ENCODE data around the gene ITM2A.

ITM2A gene

DNA sequence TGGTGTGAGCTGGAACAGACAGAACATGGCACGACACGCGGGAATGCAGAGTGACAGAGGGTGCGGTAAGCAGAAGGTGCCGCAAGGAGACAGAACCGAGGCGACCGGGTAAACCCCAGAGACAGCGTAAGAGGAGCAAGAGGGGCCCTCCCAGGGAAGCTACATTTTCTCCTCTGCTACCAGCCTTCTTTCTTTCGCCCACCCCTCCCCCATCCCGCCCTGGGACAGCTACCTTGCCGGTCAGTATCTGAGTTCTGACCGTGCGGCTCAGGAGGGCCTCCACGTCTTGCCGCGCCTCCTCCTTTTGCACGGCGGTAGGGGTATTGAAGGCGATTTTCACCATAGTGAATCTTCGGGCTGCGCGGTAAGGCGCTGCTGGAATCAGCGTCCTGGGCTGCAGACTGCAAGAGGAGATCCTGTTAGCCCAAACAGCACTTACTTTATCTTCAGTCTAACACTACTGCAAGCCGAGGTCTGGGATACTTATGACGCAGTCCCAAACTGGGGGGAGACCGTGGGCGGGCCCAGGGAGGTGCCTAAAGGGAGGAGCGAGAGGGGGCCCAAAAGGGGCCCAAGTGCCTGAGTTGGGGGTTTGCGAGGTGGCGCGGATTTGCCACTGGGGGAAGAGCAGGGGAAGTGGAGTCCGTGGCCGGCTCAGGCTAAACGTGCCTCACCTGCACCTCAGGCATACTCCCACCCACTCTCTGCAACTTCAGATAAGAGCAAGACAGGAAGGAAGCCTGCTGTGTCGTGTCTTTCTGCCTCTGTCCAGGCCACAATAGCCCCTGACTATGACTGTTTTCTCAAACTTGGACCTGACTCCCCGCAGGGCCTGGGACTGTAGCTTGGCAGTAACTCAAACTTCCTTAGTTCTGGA is at the start of gene ITM2A:
TSS of gene ITM2A (minus strand) at position 462 of the 877 bp plus-strand sequence. CDS start at position 343, 119 bp downstream.
- DNase-seq (ENCODE audit: low spot score), result peak; percentile 57

DNA sequence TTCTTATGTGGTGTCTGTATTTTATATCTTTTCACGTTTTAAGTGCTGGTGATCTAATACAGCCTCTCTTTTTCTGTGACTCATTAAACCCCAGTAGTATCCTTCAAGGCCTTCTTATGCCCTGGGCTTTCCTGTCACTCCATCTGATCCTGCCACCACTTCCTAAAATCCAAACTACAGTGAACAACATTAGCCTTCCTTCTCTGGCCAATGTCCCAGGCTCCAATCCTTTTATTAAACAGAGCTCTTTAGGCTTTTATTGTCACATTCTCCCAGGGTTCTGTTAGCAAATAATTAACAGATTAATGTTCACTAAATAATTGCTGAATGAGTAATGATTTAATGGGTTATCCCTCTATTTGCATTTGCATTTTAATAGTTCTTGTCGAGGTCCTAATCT is 47.9 kb upstream of the ITM2A start:
- DNase-seq (ENCODE audit: low spot score), result no peak

DNA sequence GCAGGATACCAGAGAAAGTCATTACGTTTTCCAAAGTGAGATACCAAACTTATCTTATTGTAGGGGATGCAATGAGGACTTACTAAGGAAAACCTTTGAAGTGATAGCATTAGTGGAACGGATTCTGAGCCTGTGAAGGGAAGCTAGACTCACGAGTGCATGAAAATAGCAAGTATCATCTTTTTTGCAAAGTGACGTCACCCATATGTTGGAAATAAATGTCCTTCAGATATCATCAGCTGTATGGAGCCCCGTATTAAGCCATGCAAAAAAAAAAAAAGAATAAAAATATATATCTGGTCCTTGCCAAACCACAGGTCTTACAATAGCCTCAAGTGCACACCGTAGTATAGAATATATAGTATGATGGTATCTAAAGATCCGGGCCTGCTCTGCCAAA is 46.8 kb upstream of the ITM2A start:
- no peak for DNase-seq (ENCODE audit: low spot score)

DNA sequence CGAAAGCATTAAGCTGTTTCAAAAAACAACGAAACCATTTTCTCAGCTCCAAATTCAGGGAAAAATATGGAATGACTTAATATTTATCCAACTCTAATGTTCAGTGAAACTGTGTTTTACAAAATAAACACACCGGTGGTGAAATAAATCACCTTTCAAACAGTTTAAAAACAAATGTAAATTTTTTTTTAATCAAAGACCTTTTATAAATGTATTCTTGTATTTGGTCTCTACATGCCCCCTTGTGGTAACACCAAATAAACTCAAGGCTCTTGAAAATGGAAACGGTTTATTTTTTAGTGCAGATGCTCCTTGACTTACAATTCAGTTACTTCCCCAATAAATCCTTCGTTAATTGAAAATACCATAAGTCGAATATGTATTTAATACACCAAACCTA is 45.8 kb upstream of the ITM2A start:
- DNase-seq (ENCODE audit: low spot score), result peak; percentile 39

DNA sequence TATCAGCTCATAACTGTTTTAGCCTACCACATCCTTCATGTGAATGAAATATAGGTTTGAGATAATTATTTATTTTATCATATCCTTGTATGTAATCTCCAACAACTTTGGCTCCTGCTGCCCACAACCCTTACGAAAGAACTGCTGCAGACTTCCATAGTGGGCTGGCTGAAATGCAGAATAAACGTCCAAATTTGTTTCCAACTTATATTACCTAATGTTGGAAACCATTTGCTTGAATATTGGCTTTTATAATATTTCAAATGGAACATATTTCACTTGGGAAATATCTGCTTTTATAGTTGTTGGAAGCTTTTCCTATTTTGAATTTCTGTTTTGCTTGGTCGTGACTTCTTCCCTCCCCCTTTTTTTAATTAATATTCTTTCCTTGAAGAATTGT is 45.0 kb upstream of the ITM2A start:
- no peak for DNase-seq (ENCODE audit: low spot score)

DNA sequence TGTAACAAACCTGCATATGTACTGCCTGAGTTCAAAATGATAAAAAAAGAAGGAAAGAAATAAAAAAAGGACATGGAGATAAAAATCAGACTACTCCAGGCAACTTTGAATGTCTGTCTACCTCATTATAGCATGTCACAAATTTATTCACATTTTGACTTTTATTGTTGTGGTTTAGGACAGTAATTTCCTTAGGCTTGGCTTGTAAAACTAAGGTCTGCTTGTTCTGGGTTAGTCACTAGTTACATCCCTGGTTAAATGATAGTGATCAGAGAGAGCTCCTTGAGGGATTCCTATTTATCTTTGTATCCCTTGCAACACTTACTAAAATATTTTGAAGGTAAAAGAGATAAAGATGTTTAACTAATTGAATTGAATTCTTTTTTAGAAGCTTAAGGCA is 42.5 kb upstream of the ITM2A start:
- DNase-seq (ENCODE audit: low spot score), result no peak

DNA sequence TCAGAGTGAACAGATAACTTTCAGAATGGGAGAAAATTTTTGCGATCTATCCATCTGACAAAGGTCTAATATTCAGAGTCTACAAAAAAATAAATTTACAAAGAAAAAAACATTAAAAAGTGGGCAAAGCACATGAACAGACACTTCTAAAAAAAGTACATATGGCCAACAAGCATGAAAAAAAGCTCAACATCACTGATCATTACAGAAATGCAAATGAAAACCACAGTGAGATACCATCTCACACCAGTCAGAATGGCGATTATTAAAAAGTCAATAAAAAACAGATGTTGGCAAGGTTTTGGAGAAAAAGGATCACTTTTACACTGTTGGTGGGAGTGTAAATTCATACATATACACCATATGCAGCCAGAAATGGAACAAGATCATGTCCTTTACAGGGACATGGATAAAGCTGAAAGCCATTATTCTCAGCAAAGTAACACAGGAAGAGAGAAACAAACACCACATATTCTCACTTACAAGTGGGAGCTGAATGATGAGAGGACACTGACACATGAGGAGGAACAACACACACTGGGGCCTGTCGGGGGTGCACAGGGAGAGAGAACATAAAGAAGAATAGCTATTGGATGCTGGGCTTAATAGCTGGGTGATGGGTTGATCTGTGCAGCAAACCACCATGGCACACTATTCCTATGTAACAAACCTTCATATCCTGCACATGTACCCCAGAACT is 41.6 kb upstream of the ITM2A start:
- DNase-seq (ENCODE audit: low spot score), result peak; percentile 1

DNA sequence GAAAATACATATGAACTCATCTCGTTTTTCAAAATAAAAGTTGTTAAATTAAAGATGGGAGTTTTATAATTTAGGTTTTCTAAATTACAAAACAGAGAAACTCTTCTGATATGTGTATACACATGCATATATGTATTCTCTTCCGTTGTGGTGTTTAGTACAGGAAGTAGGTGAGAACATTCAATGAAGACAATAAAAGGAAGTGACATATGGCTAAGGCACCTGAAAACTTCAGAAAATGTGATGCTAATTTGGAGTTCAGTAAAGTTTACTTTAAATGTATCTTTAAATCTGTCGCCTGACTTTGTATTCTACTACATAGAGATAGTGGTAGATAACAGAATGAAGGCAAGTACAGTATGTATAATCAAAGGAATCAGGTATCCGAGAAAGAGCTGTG is 33.5 kb upstream of the ITM2A start:
- DNase-seq (ENCODE audit: low spot score), result peak; percentile 2

DNA sequence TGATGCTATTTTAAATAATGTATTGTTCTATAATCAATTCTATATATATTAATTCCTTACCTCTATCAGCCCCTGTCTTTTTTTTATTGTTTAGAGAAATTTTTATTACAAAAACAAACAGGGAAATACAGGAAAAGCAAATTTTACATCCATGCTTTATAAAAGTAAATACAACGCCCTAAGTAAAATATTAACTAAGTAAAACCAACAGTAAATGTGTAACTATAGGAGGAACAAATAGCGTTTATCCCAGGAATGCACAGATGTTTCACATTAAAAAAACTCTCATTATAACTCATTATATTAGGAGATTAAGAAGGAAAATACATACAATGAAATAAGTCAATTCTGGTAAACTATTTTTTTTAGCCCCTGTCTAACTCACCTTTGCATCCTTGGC is 8.2 kb upstream of the ITM2A start:
- no peak for DNase-seq (ENCODE audit: low spot score)

DNA sequence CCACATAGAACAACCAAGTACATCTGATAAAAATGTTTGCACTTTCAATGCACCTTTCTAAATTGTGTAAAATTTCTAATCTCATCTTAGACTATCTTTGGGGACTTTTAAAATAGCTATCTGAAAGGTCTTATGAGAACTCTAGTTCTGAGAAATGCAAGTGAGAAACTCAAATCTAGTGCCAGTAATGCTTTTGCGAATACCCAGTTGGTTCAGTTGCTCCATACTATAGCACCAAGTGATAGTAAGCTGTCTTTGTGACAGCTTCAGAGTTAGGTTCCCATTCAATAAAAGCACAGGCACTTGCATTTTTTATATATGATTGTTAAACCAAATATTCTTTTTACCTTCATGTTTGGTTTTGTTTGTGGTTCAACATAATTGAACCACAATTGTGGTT is 4.5 kb upstream of the ITM2A start:
- no peak for DNase-seq (ENCODE audit: low spot score)

DNA sequence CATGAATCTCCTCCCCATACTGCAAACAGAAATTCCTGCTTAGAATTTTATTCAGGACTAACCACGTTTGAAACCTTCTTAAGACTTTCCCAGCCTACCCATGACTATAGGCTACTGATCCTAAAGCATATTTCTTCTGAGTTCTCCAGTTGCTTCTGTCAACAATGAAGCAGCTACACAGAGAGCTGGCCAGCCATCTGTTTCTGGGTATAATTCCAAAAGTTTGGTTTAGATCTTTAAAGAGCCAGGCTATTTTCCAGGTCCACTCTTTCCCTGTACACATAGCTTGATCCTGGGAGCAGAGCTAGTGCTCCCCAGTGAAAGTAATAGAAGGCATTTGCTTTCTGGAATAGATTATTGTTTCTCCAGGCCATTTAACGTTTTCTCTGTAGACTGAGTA is 4.0 kb upstream of the ITM2A start:
- no peak for DNase-seq (ENCODE audit: low spot score)

DNA sequence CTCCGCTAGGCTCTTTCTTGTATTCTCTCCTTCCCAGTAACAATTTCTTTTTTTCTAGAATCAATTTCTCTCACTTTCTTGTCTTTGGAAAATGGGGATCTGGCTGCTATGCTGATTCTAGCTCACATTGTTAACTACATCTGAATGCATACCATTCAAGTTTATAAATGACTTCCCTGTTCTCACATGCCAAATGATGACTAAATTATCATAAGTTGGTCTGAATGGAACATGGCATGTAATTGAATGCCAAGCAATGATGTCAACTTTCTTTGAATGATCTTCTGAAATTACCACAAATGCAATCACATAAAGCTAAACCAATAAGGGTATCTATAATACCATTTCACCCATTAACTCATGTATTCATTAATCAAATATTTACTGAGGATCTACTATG is 2.7 kb upstream of the ITM2A start:
- no peak for DNase-seq (ENCODE audit: low spot score)

DNA sequence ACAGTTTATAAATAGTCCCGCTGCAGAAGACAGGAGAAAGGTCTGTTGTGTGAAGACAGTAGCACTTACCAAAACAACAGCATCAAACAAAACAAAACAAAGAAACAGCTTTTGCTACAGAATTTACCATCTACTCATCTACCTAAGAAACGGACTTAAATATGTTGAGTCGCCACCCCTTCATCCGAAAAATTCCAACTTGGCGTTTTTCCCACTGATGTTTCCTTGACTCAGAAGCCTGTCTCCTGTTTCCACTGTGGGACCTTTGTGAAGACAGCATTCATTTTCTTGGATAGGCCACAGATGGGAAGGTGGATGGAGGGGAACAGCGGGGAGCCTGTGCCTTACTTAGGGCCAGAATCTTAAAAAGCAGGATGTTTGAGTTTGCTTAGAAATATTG is 1.3 kb upstream of the ITM2A start:
- DNase-seq (ENCODE audit: low spot score), result no peak

DNA sequence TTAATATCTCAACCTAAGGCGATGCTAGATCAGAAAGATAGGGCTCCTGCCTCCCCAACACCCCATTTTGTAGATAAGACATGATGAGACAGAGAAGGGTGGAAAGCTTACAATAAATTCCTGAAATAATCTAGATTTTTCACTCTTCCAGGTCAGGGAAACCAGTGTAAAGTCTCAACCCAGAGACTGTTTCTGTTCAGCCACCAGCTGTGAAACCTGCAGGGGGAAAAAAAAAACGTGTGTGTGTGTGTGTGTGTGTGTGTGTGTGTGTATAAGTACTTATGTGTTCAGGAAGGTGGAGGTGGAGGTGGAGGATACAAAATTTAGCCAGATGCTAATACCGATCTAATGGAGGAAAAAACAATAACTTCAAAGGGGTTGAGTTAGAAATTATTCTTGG is 773 bp upstream of the ITM2A start:
- DNase-seq (ENCODE audit: low spot score), result no peak

DNA sequence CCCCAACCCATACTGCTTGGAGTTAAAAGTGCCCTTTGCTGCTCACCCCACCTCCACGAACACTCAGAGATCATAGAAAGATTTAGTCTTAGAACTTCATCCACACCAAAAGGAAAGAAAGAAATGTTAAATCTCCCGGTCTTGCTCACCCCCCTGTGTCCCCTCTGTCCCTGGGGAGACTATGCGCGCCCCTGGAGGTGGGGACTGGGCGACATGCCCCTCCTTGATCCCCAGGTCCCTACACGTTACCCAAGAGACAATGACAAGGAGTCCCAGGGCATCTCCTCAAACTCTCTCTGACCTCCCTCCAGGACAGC is 620 bp downstream of the ITM2A start:
- DNase-seq (ENCODE audit: low spot score), result no peak

DNA sequence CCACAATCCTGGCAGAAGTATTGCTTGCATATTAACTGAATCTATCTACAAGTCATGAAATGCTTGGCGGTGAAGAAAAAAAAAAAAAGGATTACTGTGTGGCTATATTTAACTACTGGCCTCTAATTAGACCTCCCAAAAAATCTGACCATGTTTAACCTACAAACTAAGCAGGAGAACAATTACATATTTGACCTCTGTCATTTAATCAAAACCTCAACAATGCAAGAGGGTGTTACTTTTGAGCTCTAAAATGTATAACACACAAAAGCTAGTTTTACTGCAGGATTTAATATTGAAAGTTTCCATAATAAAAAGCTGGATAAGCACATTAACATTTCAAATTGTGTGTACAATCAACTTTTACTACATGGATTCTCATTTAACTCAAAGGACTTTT is 1.5 kb downstream of the ITM2A start:
- DNase-seq (ENCODE audit: low spot score), result no peak

DNA sequence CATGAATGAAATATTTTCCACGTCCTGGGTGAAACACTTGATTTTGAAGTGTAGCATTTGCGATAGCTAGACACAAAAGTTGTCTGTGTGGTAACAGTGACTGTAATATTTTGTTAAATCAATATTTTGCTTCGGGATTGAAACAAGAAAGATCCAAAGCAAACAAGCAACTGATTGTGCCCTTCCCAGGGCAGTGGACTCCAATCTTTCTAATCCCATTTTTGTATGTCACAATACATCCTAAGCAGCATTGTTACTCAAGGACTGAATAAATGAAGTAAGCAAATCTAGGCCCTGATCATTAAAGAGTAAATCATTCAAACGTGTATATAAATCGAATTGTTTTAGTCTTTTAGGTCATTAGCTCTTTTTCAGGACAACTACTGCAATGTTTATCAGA is 2.8 kb downstream of the ITM2A start:
- no peak for DNase-seq (ENCODE audit: low spot score)

DNA sequence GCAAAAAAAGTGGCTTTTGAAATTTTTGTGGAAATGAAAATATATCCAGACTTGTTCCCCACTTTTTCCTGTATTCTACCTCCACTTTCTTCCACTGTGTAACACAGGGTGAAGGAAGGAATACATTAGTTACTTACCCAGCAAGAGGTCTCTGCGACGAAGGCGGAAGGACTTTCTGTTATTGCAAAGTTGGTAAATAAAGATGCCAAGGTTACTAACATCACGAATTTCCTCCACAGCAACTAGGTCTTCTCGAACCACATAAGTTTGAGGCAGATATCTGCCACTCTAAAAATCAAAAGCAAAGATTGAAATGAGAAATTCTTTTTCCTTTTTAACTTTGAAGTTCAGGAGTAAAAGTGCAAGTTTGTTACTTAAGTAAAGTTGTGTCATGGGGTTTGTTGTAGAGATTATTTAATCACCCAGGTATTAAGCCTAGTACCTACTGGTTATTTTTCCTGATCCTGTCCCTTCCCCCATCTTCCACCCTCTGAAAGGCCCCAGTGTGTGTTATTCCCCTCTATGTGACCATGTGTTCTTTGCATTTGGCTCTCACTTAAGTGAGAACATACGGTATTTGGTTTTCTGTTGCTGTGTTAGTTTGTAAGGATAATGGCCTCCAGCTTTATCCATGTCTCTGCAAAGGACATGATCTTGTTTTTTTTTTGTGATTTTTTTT is 5.8 kb downstream of the ITM2A start:
- peak; percentile 19 for DNase-seq (ENCODE audit: low spot score)

DNA sequence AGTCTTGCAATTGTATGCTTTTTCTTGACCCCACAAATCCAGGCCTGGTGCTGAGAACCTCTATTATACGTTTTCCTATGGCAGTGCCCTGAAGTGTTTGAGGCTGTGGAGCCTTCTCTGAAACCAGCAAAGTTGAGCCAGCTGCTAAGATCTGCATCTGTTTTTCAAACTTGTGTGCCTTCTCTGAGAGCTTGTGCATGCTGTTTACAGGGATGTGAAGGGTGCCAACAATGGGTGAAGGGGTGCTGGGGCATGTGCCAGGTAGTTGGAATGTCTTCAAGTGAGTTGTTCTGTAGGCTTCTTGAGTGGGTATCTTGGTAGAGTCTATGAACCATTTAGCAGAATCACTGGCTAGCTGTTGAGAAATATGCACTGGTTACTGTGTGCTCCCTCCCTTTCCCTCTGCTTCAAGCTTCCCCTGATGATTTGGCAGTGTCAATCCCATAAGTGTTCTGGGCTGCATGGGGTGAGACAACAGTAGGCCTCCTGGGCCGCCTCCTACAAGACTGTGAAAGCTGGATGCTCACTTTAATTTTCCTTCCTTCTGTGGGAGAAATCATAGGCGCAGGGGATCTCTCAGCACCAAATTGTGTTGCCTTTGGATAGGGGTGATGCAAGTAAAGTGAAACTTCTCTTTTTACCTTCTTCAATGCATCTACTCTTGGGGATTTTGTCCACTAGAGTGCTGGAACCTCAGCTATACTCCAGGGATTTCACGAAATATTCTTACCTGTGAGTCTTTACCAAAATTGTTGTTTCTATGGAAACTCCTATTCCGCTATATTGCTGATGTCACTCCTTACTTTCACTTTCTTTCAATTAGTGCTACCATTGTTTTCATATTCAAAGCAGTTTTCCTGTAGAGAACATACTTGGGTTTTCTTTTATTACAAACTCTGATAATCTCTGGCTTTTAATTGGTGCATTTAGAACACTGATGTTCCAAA is 30.0 kb downstream of the ITM2A start:
- peak; percentile 1 for DNase-seq (ENCODE audit: low spot score)

DNA sequence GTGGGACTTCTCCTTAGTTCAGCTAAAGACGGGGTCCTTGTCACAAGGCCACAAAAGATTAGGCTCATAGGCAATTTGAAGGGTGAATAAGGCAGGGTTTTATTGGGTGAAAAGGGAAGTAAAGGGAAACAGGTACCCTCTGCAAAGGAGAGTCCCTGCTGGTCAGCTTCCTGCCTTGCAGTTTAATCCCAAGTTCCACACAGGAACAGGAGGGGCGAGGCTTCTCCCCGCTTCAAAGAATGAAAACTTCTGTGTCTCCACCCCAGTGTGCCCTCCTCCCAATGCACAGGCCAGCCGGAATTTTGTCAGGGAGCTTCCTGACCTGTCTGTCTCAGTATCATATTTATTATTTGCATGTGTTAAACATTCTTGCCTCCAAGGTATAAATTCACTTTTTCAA is 37.1 kb downstream of the ITM2A start:
- DNase-seq (ENCODE audit: low spot score), result no peak

DNA sequence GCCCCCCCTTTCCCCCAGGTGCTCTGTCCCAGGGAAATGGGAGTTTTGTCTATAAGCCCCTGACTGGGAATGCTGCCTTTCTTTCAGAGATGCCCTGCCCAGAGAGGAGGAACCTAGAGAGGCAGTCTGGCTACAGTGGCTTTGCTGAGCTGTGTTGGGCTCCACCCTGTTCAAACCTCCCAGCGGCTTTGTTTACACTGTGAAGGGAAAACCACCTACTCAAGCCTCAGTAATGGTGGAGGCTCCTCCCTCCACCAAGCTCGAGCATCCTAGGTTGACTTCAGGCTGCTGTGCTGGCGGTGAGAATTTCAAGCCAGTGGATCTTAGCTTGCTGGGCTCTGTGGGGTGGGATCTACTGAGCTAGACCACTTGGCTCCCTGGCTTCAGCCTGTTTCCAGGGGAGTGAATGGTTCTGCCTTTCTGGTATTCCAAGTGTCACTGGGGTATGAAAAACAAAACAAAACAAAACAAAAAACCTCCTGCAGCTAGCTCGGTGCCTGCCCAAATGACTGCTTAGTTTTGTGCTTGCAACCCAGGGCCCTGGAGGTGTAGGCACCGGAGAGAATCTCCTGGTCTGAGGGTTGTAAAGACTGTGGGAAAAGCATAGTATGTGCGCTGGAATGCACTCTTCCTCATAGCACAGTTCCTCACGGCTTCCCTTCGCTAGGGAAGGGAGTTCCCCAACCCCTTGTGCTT is 41.7 kb downstream of the ITM2A start:
- DNase-seq (ENCODE audit: low spot score), result peak; percentile 51

All from CD4-positive, alpha-beta T cell treated with Interleukin-15 for 4 hours (primary cell).